Ascending aorta (tissue), 2 donors: ENCODE measurements around the gene PLCB1. TPM values are rescaled to one million over a fixed set of nuclear protein-coding genes. Genes with fewer than 3 reads are reported as not detected.

Experiments
- DNase-seq, 2 donors: peaks; one replicate each; pipeline ENCODE4 v3.0.0-alpha.2; 2019; ENCODE audit warnings: low spot score in 2 of 2
- H3K27ac ChIP-seq, 2 donors: fragments of 200-600 bp; sonication (generic); one replicate each; pipeline ENCODE4 v1.5.1; 2016 to 2017; ENCODE audit warnings: mild to moderate bottlenecking in 1 of 2
- H3K27me3 ChIP-seq: fragments of 200-600 bp; sonication (generic); one replicate; pipeline ENCODE4 v1.5.1; 2017
- H3K36me3 ChIP-seq, 2 donors: fragments of 200-600 bp; sonication (generic); one replicate each; pipeline ENCODE4 v1.5.1; 2016
- H3K4me1 ChIP-seq, 2 donors: fragments of 200-600 bp; sonication (generic); one replicate each; pipeline ENCODE4 v1.5.1; 2016 to 2017; ENCODE audit warnings: mild to moderate bottlenecking in 1 of 2
- H3K4me3 ChIP-seq, 2 donors: fragments of 200-600 bp; sonication (generic); one replicate each; pipeline ENCODE4 v1.5.1; 2016 to 2017; ENCODE audit warnings: mild to moderate bottlenecking in 1 of 2
- H3K9me3 ChIP-seq, 2 donors: fragments of 200-600 bp; sonication (generic); one replicate each; pipeline ENCODE4 v1.5.1; 2016
- intact Hi-C: fragments of 100-400 bp; cut with DNase I; formaldehyde crosslinking; loops from one replicate; pipeline ENCODE4 v1.15.1; 2023
- total RNA-seq: library from RNA; depleted of rRNA; stranded (reverse); fragments of >200 nt; gene quantifications from one replicate; pipeline ENCODE4 v1.1.0, GENCODE V29; 2016
- TF ChIP-seq, protein P1 (sequence below), 3 experiments: fragments of 200-600 bp in 2 of 3; fragments of 450-650 bp in 1 of 3; sonication (generic) in 2 of 3; IDR thresholded peaks; one replicate each; pipeline ENCODE4 v1.5.1; 2016 to 2019; ENCODE audit warnings: antibody characterized with exemption in 3 of 3, mild to moderate bottlenecking in 1 of 3, moderate library complexity in 1 of 3

PLCB1 gene
- total RNA-seq, 1 donor from 2014 or later: 22.9 TPM

GRCh38 chr20:8932192-8933165 is 800.4 kb downstream of the PLCB1 start:
- Histone ChIP-seq H3K36me3 (no peaks in the 10 kb centered on the region), H3K27me3 (no peaks in the 10 kb centered on the region), H3K4me3 (no peak overlapping the region), H3K9me3 (no peaks in the 10 kb centered on the region), H3K4me1 (peaks cover 0 to 11% of the 10 kb centered on the region in 2 donors), H3K27ac (peak overlapping the region; percentile 32 to 59)
- intact Hi-C loops: loop anchor here (2.0 kb wide), 1 partner anchor 78 kb away; no protein-coding TSS in a partner anchor
- TF ChIP-seq, protein P1, sequence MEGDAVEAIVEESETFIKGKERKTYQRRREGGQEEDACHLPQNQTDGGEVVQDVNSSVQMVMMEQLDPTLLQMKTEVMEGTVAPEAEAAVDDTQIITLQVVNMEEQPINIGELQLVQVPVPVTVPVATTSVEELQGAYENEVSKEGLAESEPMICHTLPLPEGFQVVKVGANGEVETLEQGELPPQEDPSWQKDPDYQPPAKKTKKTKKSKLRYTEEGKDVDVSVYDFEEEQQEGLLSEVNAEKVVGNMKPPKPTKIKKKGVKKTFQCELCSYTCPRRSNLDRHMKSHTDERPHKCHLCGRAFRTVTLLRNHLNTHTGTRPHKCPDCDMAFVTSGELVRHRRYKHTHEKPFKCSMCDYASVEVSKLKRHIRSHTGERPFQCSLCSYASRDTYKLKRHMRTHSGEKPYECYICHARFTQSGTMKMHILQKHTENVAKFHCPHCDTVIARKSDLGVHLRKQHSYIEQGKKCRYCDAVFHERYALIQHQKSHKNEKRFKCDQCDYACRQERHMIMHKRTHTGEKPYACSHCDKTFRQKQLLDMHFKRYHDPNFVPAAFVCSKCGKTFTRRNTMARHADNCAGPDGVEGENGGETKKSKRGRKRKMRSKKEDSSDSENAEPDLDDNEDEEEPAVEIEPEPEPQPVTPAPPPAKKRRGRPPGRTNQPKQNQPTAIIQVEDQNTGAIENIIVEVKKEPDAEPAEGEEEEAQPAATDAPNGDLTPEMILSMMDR (IDR thresholded peaks at IDR 0.05): no peak
- no peak for DNase-seq

DNA sequence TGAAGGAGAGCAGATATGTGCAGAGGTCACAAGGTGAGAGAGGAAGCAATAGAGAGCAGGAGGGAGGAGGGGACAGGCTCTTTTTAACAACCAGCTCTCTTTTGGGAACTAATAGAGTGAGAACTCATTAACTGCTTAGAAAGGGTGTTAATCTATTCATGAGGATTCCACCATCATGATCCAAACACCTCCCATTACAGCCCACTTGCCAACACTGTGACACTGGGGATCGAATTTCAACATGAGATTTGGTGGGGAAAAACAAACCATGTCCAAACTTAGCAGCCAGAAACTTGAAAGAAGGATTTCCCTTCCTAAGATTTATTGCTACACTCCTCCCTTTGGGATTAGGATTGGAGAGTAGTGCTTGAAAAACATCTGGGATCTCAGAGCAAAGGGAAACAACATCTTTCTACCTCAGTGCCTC is 801.3 kb downstream of the PLCB1 start:
- H3K27ac ChIP-seq: peak overlapping the region; percentile 3 to 32
- no peak overlapping the region for H3K4me3 ChIP-seq
- DNase-seq: no peak
- H3K9me3 ChIP-seq: no peaks in the 10 kb centered on the region
- intact Hi-C loops: loop anchor here (2.0 kb wide), 1 partner anchor 79 kb away; no protein-coding TSS in a partner anchor
- H3K4me1 ChIP-seq: peaks cover 0 to 11% of the 10 kb centered on the region in 2 donors
- TF ChIP-seq, protein P1 (IDR thresholded peaks at IDR 0.05): no peak
- H3K36me3 ChIP-seq: no peaks in the 10 kb centered on the region
- no peaks in the 10 kb centered on the region for H3K27me3 ChIP-seq

DNA sequence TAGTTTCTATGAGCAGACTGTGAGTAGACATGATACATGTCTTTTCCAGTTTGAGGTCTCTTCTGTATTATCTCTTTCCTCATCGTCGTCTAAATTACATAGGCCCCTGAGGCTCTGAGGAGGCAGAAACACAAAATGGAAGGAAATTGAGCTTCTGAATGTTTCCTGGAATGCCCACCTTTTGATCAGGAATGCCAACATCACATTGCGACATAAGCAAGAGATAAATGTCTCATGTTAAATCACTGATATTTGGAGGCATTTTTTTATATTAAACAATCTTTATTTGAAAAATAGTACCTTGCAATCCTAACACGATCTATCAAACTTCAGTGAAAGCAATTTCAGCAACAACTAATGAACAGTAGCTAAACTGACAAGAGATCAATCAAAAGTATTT is 802.3 kb downstream of the PLCB1 start:
- H3K27ac ChIP-seq: no peak overlapping the region
- H3K36me3 ChIP-seq: no peaks in the 10 kb centered on the region
- H3K4me3 ChIP-seq: no peak overlapping the region
- no peaks in the 10 kb centered on the region for H3K9me3 ChIP-seq
- H3K4me1 ChIP-seq: peaks cover 0 to 11% of the 10 kb centered on the region in 2 donors
- intact Hi-C loops: no loop called here
- TF ChIP-seq, protein P1 (IDR thresholded peaks at IDR 0.05): no peak
- no peak for DNase-seq
- no peaks in the 10 kb centered on the region for H3K27me3 ChIP-seq

Other genes starting within 250 kb of the PLCB1 start
- gene HAO1, start 191.8 kb upstream of the PLCB1 start, total RNA-seq: not detected
- gene TMX4, start 112.5 kb upstream of the PLCB1 start, total RNA-seq: 65.3 TPM